ENCODE measurements around the gene PALB2. TPM values are rescaled to one million over a fixed set of nuclear protein-coding genes. Genes with fewer than 3 reads are reported as not detected.

PALB2 gene
- total and polyA plus RNA-seq, 2 of the 13 experiments (the other 11 are each of a cell fraction or from before 2014, with no cell fraction given), result 12.1 to 40.9 TPM

DNA sequence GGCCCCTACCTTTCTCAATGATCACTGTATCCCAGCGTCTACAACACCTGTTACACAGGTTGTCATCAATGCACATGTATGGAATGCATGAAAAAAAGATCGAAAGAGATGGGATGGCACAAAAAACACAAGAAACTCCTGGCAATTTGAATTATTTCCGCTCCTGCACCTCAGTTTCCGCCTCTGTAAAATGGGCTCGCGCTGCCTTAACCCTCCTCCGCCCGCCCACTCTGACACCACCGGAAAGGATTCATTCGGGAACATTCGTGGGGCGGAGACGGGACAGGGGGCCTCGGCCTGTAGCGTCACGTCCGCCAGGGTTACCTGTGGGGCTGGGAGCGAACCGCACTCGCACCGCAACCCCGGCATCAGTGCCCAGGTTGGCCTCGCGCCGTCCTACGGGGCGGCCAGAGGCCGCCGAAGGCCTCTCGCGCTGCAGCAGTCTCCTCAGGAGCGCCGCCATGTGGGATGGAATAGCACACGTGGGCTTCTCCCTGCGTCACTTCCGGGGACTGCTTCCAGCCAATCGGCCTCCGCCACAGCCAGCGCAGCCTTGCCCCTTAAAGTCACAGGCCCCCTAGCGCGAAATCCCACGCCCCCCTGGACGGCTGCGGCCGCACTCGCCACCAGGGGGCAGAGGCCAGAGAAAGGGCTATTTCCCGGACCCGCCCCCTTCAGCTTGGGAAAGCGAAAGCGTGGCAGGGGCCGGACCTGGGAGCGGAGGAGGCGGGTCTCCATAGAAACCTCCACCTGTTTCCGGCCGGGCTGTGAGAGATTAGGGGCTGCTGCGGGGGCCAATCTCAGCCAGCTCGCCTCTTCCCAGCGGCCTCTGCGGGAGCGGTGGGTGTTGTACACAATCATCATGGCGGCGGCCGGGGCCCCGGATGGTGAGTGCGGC lies 84.0 kb downstream of the PALB2 start, which contains the start of the genes EARS2 and UBFD1 (continued):
- TF ChIP-seq, protein P1, sequence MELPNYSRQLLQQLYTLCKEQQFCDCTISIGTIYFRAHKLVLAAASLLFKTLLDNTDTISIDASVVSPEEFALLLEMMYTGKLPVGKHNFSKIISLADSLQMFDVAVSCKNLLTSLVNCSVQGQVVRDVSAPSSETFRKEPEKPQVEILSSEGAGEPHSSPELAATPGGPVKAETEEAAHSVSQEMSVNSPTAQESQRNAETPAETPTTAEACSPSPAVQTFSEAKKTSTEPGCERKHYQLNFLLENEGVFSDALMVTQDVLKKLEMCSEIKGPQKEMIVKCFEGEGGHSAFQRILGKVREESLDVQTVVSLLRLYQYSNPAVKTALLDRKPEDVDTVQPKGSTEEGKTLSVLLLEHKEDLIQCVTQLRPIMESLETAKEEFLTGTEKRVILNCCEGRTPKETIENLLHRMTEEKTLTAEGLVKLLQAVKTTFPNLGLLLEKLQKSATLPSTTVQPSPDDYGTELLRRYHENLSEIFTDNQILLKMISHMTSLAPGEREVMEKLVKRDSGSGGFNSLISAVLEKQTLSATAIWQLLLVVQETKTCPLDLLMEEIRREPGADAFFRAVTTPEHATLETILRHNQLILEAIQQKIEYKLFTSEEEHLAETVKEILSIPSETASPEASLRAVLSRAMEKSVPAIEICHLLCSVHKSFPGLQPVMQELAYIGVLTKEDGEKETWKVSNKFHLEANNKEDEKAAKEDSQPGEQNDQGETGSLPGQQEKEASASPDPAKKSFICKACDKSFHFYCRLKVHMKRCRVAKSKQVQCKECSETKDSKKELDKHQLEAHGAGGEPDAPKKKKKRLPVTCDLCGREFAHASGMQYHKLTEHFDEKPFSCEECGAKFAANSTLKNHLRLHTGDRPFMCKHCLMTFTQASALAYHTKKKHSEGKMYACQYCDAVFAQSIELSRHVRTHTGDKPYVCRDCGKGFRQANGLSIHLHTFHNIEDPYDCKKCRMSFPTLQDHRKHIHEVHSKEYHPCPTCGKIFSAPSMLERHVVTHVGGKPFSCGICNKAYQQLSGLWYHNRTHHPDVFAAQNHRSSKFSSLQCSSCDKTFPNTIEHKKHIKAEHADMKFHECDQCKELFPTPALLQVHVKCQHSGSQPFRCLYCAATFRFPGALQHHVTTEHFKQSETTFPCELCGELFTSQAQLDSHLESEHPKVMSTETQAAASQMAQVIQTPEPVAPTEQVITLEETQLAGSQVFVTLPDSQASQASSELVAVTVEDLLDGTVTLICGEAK (IDR thresholded peaks at IDR 0.05), result no peak
- TF ChIP-seq, protein P1 (CRISPR knock-in tag; IDR thresholded peaks at IDR 0.05), result no peak; the same call in none of the 2 replicates
- TF ChIP-seq ZSCAN9 (CRISPR knock-in tag; IDR thresholded peaks at IDR 0.05; ENCODE audit: borderline replicate concordance) (peak; percentile 86), PHB2 (IDR thresholded peaks at IDR 0.05; ENCODE audit: partially characterized antibody) (no peak), KAT7 (CRISPR knock-in tag; IDR thresholded peaks at IDR 0.05; ENCODE audit: borderline replicate concordance) (peak; percentile 92), CBX2 (IDR thresholded peaks at IDR 0.05; ENCODE audit: low read depth, low read length) (no peak), CBX2 (CRISPR knock-in tag; IDR thresholded peaks at IDR 0.05; ENCODE audit: low read depth) (no peak), ZNF672 (CRISPR knock-in tag; IDR thresholded peaks at IDR 0.05) (no peak; the same call in 1 of the 2 replicates), REPIN1 (CRISPR knock-in tag; IDR thresholded peaks at IDR 0.05; ENCODE audit: borderline replicate concordance, low read depth) (peak; percentile 99), ZMYM2 (CRISPR knock-in tag; IDR thresholded peaks at IDR 0.05) (peak; percentile 99), ZNF556 (CRISPR knock-in tag; IDR thresholded peaks at IDR 0.05; ENCODE audit: borderline replicate concordance) (peak; percentile 77), ZNF549 (CRISPR knock-in tag; IDR thresholded peaks at IDR 0.05) (peak; percentile 76; the same call in 1 of the 2 replicates), ZNF775 (CRISPR knock-in tag; IDR thresholded peaks at IDR 0.05; ENCODE audit: borderline replicate concordance) (peak; percentile 93; the same call in 1 of the 2 replicates), ZNF460 (CRISPR knock-in tag; IDR thresholded peaks at IDR 0.05; ENCODE audit: borderline replicate concordance) (no peak; the same call in 1 of the 2 replicates), ZNF569 (CRISPR knock-in tag; IDR thresholded peaks at IDR 0.05; ENCODE audit: borderline replicate concordance) (peak; percentile 95; the same call in 1 of the 2 replicates), TOPORS (CRISPR knock-in tag; IDR thresholded peaks at IDR 0.05) (peak; percentile 43; the same call in 1 of the 2 replicates), MAZ (IDR thresholded peaks at IDR 0.05; ENCODE audit: borderline replicate concordance, low read depth, low read length) (peak; percentile 96), MAZ (CRISPR knock-in tag; IDR thresholded peaks at IDR 0.05; ENCODE audit: low read depth) (peak; percentile 95)
- TF ChIP-seq, protein P2, sequence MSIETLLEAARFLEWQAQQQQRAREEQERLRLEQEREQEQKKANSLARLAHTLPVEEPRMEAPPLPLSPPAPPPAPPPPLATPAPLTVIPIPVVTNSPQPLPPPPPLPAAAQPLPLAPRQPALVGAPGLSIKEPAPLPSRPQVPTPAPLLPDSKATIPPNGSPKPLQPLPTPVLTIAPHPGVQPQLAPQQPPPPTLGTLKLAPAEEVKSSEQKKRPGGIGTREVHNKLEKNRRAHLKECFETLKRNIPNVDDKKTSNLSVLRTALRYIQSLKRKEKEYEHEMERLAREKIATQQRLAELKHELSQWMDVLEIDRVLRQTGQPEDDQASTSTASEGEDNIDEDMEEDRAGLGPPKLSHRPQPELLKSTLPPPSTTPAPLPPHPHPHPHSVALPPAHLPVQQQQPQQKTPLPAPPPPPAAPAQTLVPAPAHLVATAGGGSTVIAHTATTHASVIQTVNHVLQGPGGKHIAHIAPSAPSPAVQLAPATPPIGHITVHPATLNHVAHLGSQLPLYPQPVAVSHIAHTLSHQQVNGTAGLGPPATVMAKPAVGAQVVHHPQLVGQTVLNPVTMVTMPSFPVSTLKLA (IDR thresholded peaks at IDR 0.05), result peak; percentile 97

All from HepG2 (cell line).